GM18907 (cell line): Measurements from ENCODE around the gene ATOH8.
"Not testable (repeated sequence)": the region's sequence is repeated elsewhere in the genome, so short reads cannot be mapped to it uniquely, and the experiment has no call there.

Source experiments
- ATAC-seq: cut with Tn5 transposase; IDR thresholded peaks from one replicate; pipeline ENCODE4 v1.9.1; 2021; ENCODE audit warnings: mild to moderate bottlenecking, moderate library complexity; ENCODE audit not compliant: unreplicated experiment

ATOH8 gene, protein sequence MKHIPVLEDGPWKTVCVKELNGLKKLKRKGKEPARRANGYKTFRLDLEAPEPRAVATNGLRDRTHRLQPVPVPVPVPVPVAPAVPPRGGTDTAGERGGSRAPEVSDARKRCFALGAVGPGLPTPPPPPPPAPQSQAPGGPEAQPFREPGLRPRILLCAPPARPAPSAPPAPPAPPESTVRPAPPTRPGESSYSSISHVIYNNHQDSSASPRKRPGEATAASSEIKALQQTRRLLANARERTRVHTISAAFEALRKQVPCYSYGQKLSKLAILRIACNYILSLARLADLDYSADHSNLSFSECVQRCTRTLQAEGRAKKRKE

DNA sequence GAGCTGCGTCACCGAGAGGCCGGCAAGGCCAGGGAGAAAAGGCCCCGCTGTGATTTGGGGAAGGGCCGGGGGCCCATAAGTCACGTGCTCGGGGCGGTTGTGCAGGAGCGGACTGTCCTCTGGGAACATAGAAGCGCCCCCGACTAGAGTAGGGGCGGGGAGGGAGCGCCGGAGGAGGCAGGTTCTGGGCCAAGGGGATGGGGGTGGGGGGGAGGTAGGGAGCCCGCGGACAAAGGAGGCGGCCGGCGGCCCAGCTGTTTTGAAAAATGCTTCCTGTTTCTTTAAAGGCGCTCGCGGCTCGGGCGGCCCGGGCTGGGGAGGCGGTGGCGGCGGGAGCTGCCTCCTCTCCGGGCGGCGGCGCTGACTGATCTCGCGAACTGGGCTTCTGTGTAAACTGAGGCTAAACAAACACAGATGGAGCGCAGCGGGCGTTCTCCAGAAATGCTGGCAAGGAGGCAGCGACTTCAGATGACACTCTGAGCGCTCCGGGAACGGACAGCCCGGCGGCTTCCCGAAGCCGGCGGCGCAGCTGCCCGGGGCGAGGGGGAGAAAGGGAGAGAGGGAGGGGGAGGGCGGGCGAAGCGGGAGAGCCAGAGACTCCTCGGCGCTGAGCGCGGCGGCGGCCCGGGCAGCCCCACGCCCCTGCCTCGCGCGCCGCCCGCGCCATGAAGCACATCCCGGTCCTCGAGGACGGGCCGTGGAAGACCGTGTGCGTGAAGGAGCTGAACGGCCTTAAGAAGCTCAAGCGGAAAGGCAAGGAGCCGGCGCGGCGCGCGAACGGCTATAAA, at the start of gene ATOH8:
Gene ATOH8, plus strand, starts transcription at position 467 of the 788 bp plus-strand sequence. Its CDS starts 199 bp downstream, at position 666.
- ATAC-seq: no peak

DNA sequence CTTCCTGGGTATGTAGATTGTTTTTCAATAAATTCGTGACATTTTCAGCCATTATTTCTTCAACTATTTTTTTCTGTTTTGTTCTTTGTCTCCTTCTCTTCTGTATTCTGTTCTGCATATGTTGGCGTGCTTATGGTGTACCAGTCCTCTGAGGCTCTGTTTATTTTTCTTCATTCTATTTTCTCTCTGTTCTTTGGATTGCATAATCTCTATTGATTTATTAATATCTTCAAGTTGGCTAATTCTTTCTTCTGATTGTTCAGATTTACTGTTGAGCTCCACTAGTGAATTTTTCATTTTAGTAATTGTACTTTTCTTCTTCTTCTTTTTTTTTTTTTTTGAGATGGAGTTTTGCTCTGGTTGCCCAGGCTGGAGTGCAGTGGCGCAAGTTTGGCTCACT, 49.8 kb upstream of the ATOH8 start:
- no peak for ATAC-seq

DNA sequence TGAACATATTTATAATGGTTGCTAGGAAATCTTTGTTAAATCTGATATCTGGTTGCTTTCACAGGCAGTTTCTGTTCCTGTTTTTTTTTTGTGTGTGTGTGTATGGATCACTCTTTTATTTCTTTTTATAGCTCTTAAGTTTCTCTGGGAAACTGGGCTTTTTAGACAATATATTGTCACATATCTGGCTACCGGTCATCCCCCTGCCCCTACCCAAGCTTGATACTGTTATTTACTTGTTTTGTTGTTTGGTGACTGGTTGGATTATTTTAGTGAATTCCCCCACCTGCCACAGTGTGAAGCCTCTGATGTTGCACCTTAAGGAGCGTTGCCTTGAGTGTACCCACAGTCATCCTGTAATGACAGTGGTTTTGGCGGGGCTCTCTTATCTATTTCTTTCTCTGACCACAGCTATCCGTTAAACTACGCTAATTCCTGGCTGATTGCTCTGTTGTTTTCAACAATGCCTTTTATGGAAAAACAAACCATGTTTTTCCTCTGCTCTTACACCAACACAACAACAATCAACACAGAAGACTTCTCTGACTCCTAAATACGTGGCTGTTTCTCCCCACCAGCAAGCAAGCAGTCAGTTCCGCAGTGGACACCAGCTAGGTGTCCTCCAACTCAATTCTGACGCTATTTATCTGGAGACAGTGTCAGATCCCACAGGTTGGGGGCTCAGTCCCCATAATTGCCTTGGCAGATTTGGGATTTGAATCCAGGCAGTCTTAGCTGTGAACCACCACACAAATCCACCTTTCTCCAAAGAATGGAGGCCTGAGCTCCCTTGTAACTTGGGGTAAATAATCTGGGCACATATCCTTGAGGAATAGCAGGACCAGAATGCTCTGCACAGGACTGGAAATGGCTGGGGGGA, 48.8 kb upstream of the ATOH8 start:
- peak; percentile 57 for ATAC-seq

DNA sequence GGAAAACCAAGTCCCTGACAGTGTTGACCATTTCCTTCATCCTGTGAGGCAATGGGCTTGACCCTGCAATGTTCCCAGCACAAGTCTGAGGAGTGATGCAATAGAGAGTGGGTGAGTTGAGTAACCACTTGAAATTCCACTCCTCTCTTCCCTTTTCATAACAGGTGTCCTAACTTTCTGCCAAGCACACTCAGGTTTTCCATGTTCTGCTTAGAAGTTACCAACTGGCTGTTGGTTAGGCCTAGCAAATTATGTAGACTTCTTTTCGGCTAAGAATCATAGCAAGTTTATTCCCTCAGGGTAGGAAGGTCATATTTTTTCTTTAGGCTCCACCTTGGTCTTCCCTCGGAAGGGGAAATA, 48.1 kb upstream of the ATOH8 start:
- ATAC-seq: no peak

DNA sequence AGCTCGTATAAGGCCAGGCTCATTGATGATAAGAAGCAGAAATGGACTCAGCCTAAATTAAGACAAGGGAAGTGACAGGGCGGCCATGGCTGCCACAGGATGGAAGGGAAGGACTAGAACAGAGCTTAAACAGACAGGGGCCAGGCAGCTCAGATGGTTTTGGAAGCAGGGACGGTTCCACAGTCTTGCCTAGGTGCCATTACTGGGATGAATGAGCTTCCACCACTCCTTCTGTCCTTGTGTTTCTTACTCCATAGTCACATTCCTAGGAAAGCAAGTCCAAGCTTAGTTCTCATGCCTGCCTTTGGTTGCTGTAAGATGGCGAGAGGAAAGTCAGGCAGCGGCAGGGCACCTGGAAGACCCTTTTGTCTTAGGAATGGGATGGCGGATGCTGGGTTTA, 47.7 kb upstream of the ATOH8 start:
- ATAC-seq: no peak

DNA sequence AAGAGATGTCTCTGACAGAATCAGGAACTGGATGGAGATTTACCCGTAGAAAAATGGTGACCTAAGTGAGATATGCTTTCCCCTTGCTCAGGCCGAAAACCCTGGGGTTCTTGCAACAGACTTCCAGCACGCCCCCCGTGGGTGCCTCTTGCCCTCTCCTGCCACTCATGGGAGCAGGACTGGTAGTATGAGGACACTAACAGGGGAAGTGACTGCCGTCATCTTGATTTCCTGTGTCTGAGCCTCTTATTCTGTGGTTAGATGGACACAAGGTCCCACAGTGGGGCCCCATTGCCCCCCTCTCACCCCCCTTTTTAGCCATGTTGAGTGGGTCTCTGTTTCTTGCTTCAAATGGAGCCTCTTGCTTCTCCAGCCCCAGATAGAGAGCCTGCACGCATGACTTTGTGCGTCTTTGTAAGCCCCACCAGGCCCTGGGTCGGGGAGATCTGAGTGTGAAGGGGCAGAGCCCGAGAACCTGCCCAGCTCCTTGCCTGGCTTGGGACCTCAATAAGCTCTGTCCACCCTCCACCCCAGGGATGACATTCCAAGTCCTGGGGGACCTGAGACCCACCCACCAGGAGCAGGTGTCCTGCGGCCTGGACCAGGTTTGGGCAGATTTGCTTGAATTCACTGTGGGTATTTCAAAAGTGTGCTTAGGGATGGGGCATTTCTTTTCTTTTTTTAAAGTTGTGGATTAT, 47.0 kb upstream of the ATOH8 start:
- peak; percentile 3 for ATAC-seq

DNA sequence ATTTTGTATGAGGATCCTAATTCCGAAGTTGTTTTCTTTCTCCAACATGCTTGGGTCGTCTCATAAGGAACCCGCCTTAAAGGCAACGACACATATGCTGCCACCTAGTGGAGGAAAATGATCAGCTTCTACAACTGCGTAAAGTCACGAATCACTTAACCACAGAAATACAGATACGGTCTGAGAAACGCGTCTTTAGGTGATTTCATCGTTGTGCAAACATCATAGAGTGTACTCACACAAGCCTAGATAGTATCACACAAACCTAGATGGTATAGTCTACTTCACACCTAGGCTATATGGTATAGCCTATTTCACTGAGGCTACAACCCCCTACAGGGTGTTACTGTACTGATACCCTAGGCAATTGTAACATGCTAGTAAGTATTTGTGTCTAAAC, 46.5 kb upstream of the ATOH8 start:
- ATAC-seq: peak; percentile 59

DNA sequence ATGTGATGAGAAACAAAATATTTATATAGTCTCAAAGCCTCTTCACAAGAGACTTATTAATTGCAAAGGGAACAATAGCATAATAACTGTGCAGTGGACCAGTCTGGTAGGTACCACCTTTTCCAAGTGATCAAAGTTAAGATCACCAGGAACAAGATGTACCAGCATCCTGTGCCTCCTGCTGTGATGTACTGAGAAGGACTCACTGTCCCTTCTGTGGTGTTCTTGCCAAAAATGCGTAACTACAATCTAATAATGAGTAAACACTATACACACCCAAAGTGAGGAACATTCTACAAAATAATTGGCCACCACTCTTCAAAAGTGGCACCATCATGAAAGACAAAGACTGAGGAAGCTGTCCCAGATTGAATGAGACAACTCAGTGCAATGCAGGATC, 45.1 kb upstream of the ATOH8 start:
- ATAC-seq: no peak

DNA sequence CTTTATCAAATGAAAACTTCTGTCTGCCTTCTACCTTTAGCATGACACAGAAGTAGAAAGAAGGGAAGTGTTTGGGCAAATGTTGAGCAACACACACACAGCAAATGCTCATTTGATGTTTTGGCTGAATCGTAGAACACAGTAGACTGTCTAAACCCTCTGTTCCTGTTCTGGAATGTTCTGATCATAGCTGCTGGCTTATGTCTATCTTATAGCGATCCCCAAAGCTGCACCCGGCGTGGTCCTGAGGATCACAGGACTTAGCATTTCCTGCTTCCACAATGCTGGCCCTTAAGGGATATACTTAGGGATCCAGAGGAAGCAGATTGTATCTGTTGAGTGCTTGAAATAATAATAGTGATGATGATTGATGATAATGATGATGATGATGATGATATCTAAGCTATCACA, 44.4 kb upstream of the ATOH8 start:
- no peak for ATAC-seq

DNA sequence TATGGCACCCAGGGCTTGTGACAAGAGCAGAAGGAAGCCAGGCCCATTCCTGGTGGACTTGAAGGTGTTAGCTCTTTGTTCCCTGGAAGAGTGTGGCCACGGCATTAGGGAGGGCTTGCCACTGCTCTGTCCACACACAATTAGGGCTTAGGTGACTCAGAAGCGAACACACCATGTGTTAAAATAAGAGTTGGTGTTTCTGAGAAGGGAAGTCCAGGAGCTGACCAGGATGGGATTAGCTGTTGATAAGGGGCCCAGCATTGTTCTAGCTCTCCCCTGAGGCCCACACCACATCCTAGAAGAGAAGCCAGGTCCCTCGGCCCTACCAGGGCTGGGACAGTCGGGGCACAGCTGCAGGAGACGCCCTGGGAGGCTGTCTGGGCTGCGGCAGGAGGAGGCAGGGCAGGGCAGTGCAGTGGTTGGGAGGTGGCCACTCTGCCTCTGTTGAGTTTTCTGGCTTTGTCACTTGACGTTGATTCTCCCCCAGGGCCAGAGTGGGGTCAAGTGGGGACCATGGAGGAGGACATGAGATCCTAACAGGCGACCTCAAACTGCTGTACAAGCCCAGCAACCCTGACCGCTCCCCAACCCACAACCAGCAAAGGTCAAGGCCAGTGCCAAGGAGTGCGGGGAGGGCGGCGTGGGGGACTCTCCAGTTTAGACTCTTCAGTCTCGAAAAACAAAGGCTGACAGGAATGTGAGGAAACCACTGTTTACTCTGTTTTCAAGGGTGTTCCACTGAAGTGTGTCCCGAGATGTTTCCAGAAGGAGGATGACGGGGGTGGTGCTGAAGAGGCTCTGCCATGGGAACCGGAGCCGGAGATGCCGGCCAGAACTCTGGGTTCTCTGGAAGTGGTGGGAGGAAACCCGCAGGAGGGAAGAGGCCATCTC, 42.9 kb upstream of the ATOH8 start:
- no peak for ATAC-seq

DNA sequence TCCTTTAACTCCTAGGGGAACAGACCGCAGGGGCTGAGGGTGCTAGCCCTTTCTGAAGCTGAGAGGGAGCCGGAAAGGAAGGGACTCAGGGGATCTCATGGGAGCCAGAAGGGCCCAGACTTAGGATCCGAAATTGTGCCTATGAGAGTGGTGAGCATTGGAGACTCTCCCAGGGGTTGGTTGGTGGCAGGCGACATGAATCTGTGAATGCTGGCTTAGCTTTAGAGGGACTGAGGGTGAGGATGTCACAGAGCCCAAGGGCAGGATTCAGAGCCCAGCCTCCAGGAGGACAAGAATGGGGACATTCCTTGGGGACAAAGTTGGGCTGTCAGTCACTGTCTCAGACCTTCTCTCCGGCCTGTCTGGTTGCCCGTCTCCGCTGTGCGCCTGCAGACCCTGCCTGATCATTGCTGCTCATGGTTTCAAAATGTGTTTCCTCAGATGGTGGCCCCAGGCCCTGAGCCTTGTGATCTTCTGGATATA, 42.2 kb upstream of the ATOH8 start:
- ATAC-seq: no peak

DNA sequence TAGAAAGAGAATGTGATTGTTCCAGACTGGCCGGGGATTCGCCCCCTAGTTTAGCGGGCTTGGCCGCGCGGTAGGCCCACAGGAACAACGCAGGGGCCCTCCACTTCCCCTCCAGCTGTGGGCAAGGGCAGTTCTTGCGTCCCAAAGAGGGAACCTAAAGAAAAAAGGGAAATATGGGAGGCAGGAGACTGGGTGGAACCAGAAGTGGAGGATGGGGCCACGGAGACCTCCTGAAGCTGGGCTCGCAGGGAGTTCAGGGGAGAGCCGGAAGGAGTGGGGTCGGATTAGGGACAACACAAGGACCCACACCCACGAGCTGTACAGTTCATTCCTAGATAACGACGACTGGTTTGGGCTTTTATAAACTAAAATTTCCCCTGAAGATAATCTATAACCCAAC, 41.5 kb upstream of the ATOH8 start:
- no peak for ATAC-seq

DNA sequence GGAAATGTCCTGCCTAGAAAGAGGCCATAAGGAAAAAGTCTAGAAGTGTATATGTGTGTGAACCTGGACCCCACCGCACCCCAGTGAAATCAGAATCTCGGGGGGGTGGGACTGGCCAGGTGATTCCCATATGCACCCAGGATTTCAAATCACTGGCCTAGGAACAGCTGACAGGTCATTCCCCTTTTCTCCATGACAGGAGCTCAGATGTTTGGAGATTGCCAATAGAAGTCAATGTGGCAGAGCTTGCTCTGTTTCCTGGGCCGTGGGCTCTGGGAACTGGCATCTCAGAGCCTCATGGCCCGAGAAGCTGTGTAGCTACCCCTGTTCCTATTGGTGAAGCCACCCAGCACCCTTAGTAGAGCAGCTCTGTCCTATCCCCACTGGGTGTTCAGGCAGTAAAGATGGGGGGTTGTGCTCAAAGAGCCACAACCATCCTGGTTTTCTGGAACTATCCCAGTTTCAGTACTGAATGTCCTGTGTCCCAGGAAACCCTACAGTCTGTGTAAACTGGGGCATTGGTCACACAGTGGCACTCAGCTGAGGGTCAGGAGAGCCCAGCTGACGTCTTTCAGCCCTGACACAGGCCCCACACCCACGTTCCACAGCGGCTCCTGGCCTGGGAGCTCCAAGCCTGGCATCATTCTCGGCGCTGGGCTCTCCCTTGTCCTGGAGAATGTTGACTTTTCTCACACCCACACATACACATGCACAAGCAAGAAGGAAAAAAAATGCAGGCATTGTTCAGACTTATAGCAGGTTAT, 40.8 kb upstream of the ATOH8 start:
- ATAC-seq: no peak

DNA sequence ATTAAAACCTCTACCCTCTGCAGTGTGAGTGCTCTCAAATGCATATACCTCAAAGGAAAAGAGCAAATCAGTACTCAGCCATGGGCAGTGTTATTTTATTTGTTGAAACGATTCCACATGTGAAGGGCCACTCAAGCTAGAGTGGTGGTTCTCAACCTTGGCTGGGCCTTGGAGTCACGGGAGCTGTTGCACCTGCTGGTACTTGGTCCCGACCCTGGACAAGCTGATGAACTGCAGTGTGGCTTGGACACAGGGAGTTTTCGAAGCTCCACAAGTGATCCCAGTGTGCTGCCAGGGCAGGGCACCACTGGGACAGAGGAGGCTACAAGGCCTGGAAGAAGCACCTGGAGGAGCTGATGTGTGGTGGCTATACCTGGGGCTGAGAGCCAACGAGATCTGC, 40.0 kb upstream of the ATOH8 start:
- no peak for ATAC-seq

DNA sequence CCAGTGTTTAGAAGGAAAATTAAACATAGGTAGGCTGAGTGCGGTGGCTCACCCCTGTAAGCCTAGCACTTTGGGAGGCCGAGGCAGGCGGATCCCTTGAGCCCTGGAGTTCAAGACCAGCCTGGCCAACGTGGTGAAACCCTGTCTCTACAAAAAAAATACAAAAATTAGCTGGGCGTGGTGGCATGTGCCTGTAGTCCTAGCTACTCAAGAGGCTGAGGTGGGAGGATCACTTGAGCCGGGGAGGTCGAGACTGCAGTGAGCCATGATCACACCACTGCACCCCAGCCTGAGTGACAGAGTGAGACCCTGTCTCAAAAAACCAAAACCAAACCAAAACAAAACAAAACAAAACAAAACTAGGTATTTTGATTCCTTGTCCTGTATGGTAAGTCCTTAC, 39.4 kb upstream of the ATOH8 start:
- not testable (repeated sequence) for ATAC-seq

DNA sequence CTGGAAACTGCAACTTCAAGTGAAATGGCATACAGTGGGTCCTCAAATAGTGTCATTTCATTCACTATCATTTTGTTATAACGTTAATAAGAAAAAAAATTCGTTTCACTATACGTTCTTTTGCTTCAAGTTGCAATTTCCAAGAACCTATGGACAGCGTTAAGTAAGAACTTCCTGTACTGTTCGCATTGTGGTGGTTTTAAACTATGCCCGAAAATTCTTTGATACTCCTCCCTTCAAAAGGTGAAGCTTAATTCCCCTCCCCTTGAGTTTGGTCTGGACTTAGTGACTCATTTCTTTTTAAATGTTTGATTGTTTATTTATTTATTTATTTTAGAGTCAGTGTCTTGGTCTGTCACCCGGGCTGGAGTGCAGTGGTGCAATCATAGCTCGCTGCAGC, 39.0 kb upstream of the ATOH8 start:
- ATAC-seq: no peak

DNA sequence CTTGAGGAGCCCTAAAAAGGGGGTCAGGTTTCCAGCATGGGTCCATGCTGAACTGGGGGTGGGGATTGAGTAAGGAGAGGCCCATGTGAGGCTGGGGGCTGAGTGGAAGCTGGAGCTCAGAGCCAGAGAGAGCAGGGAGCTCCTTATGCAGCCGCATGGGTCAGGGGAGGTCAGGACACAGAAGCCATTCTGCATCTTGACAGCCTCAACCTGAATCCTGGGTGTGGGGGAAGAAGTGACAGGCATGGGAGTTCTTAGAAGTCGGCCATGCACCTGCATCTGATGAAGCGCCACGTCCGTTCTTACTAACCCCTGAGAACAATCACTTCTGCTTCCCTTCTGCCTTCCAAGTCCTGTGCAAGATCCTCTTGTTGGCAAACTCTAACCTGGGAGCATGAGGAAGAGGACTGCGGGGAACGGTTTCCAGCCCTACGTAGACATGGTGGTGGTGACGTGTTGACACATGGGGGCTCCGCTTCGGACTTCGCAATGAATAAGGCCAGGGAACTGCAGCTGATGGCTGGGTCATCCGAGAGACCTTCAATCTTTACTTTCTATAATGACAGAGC, 37.4 kb upstream of the ATOH8 start:
- ATAC-seq: no peak

DNA sequence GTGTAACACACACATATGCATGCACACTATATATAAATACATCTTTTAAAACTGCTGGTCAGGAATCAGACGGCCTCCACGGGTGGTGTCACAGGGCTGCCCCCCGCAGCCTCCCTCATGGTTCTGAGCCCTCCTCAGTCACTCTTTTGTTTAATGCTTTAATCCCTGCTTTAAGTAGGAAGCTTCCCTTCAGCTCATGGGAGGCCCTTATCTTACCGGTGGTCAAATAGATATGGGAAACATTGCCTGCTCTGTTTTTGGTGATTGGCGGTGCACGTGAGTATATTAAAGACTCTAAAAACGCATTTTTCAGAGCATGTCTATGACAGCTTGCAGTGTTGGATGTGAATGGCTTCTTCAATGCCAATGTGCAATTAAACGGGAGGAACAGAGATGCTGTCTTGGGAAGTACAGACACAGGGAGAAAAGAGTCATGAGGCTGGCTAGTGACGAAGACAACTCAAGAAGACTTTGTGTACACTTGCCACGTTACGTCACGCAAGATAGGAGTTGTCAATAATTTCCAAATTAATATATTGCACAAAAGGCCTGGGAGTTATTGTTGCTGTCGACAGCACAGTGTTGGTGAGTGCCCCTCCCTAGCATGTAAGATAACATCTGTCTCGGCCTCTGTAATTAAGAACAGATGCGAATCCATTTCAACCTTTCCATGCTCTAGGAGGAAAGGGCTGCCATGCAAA, 36.3 kb upstream of the ATOH8 start:
- ATAC-seq: no peak
